ENCODE data around the gene UGT1A10. TPM values are rescaled to one million over a fixed set of nuclear protein-coding genes. Genes with fewer than 3 reads are reported as not detected.

Gene UGT1A10
- total RNA-seq, 2 donors from 2014 or later: 0.52 to 0.99 TPM

DNA sequence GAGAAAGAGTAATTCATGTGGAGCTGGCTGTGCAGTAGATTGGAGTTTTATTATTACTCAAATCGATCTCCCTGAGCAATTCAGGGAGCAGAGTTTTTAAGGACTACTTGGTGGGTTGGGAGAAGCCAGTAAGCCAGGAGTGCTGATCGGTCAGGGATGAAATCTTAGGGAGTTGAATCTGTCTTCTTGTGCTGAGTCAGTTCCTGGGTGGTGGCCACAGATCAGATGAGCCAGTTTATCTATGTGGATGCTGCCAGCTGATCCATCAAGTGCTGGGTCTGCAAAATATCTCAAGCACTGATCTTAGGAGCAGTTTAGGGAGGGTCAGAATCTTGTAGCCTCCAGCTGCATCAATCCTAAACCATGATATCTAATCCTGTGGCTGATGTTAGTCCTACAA is 35.9 kb upstream of the UGT1A10 start:
- no peak for DNase-seq
- Histone ChIP-seq H3K36me3 (replicated peaks in 1 of 2; ENCODE audit: insufficient read depth in 1 of 2, low read depth in 2 of 2) (no peaks in the 10 kb centered on the region), H3K9me3 (no peaks in the 10 kb centered on the region), H3K4me3 (no peak overlapping the region), H3K27ac (no peak overlapping the region), H3K27me3 (no peaks in the 10 kb centered on the region), H3K4me1 (no peaks in the 10 kb centered on the region)
- ATAC-seq: no peak
- no peak for TF ChIP-seq POLR2A (IDR thresholded peaks at IDR 0.05)
- TF ChIP-seq, protein P1, sequence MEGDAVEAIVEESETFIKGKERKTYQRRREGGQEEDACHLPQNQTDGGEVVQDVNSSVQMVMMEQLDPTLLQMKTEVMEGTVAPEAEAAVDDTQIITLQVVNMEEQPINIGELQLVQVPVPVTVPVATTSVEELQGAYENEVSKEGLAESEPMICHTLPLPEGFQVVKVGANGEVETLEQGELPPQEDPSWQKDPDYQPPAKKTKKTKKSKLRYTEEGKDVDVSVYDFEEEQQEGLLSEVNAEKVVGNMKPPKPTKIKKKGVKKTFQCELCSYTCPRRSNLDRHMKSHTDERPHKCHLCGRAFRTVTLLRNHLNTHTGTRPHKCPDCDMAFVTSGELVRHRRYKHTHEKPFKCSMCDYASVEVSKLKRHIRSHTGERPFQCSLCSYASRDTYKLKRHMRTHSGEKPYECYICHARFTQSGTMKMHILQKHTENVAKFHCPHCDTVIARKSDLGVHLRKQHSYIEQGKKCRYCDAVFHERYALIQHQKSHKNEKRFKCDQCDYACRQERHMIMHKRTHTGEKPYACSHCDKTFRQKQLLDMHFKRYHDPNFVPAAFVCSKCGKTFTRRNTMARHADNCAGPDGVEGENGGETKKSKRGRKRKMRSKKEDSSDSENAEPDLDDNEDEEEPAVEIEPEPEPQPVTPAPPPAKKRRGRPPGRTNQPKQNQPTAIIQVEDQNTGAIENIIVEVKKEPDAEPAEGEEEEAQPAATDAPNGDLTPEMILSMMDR (IDR thresholded peaks at IDR 0.05): no peak
- intact Hi-C loops (cut with DNase I): no loop called here
- 67 to 70% methylated on average over 2 of the region's 2 CpGs for WGBS, 2 donors

DNA sequence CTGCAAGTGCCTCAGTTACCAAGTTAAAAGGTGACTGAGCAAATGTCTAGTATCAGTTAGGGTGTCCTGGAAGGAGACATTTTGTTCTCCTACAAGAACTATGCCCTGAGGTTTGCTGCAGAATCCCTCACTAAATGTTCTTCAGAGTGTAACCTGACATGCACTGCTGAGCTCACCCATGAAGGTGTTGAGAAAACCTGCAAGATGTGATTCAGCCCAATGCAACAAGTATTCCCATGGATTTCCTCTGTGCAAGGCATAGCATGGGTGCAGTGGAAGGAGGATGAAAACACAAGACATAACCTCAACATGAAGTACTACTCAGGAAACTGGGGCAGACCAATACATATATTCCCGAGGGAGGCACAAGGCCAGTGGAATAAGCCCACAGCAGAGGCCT is 34.2 kb upstream of the UGT1A10 start:
- no peaks in the 10 kb centered on the region for H3K4me1 ChIP-seq
- H3K27me3 ChIP-seq: no peaks in the 10 kb centered on the region
- no peak overlapping the region for H3K27ac ChIP-seq
- DNase-seq (no peak), ATAC-seq (no peak)
- TF ChIP-seq POLR2A (IDR thresholded peaks at IDR 0.05): no peak
- TF ChIP-seq, protein P1 (IDR thresholded peaks at IDR 0.05): no peak
- 81 to 82% methylated on average over 1 of the region's 1 CpG for WGBS, 2 donors
- H3K36me3 ChIP-seq (replicated peaks in 1 of 2; ENCODE audit: insufficient read depth in 1 of 2, low read depth in 2 of 2): no peaks in the 10 kb centered on the region
- H3K4me3 ChIP-seq: no peak overlapping the region
- intact Hi-C loops (cut with DNase I): no loop called here
- no peaks in the 10 kb centered on the region for H3K9me3 ChIP-seq

DNA sequence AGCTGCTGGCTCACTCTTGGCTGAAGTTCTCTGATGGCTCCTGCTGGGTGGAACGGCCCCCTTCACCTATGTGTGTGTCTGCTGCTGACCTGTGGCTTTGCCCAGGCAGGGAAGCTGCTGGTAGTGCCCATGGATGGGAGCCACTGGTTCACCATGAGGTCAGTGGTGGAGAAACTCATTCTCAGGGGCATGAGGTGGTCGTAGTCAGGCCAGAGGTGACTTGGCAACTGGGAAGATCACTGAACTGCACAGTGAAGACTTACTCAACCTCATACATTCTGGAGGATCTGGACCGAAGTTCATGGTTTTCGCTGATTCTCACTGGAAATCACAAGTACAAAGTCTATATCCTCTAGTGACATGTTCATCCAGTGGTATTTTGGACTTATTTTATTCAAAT is 32.7 kb upstream of the UGT1A10 start:
- H3K27ac ChIP-seq: no peak overlapping the region
- intact Hi-C loops (cut with DNase I): no loop called here
- no peak for ATAC-seq
- no peaks in the 10 kb centered on the region for H3K36me3 ChIP-seq (replicated peaks in 1 of 2; ENCODE audit: insufficient read depth in 1 of 2, low read depth in 2 of 2)
- H3K9me3 ChIP-seq: no peaks in the 10 kb centered on the region
- H3K4me3 ChIP-seq: no peak overlapping the region
- no peaks in the 10 kb centered on the region for H3K27me3 ChIP-seq
- 76% methylated on average over 4 of the region's 4 CpGs for WGBS, 2 donors
- no peak for TF ChIP-seq POLR2A (IDR thresholded peaks at IDR 0.05)
- TF ChIP-seq, protein P1 (IDR thresholded peaks at IDR 0.05): no peak
- no peaks in the 10 kb centered on the region for H3K4me1 ChIP-seq
- no peak for DNase-seq

DNA sequence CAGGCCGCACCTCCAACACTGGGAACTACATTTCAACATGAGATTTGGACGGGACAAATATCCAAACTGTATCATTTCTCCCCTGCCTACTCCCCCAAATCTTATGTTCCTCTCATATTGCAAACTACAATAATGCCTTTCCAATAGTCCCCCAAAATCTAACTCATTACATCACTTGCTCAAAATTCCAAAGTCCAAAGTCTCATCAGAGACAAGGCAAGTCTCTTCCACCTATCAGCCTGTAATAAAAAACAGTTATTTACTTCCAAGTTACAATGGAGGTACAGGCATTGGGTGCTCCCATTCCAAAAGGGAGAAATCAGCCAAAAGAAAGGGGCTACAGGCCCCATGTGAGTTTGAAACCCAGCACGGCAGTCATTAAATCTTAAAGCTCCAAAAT is 31.4 kb upstream of the UGT1A10 start:
- ATAC-seq: no peak
- Histone ChIP-seq H3K4me1 (no peaks in the 10 kb centered on the region), H3K27ac (no peak overlapping the region), H3K4me3 (no peak overlapping the region), H3K9me3 (peaks cover 0 to 6% (median 0%) of the 10 kb centered on the region in 3 donors), H3K36me3 (replicated peaks in 1 of 2; ENCODE audit: insufficient read depth in 1 of 2, low read depth in 2 of 2) (no peaks in the 10 kb centered on the region), H3K27me3 (no peaks in the 10 kb centered on the region)
- intact Hi-C loops (cut with DNase I): no loop called here
- 71 to 76% methylated on average over 3 of the region's 3 CpGs for WGBS, 2 donors
- DNase-seq: no peak
- TF ChIP-seq, protein P1 (IDR thresholded peaks at IDR 0.05): no peak
- no peak for TF ChIP-seq POLR2A (IDR thresholded peaks at IDR 0.05)

DNA sequence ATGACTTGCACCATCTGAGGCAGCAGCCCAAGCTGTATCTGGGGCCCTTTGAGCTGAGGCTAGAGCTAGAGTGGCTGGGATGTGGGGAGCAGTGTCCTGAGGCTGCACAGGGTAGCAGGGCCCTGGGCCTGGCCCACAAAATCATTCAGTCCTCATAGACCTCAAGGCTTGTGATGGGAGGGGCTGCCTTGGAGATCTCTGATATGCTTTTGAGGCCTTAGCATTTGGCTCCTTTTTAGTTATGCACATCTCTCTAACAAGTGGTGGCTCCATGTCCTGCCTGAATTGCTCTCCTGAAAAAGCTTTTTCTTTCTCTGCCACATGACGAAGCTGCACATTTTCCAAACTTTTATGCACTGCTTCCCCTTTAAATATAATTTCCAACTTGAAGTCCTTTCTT is 30.6 kb upstream of the UGT1A10 start:
- WGBS, 2 donors: 88 to 93% methylated on average over 1 of the region's 1 CpG
- Histone ChIP-seq H3K27ac (no peak overlapping the region), H3K9me3 (peaks cover 0 to 6% (median 0%) of the 10 kb centered on the region in 3 donors), H3K36me3 (replicated peaks in 1 of 2; ENCODE audit: insufficient read depth in 1 of 2, low read depth in 2 of 2) (no peaks in the 10 kb centered on the region), H3K4me3 (no peak overlapping the region), H3K27me3 (no peaks in the 10 kb centered on the region), H3K4me1 (no peaks in the 10 kb centered on the region)
- ATAC-seq: no peak
- DNase-seq: no peak
- TF ChIP-seq, protein P1 (IDR thresholded peaks at IDR 0.05): no peak
- TF ChIP-seq POLR2A (IDR thresholded peaks at IDR 0.05): no peak
- intact Hi-C loops (cut with DNase I): no loop called here
